Measurements from ENCODE around the gene TBPL2.
"Not testable (repeated sequence)": the region's sequence is repeated elsewhere in the genome, so short reads cannot be mapped to it uniquely, and the experiment has no call there.

The TBPL2 gene

GRCh38 chr14:55440385-55440784 lies at the start of gene TBPL2:
Gene TBPL2, minus strand, starts transcription at chr14:55440616. Its CDS starts 167 bp downstream, at chr14:55440449.
- no peak within 1 kb of the TSS for H3K4me3 ChIP-seq (replicated peaks; ENCODE audit: low read depth, low read length)
- no peak for TF ChIP-seq CTCF (IDR thresholded peaks at IDR 0.05; ENCODE audit: low read depth, low read length, missing control alignments)
- no peak for DNase-seq (ENCODE audit: extremely low read depth, low read depth)

GRCh38 chr14:55488204-55488603 lies 47.8 kb upstream of the TBPL2 start:
- no peak for DNase-seq (ENCODE audit: extremely low read depth, low read depth)
- no peak overlapping the region for H3K4me3 ChIP-seq (replicated peaks; ENCODE audit: low read depth, low read length)
- TF ChIP-seq CTCF (IDR thresholded peaks at IDR 0.05; ENCODE audit: low read depth, low read length, missing control alignments): no peak

GRCh38 chr14:55482936-55483605 lies 42.7 kb upstream of the TBPL2 start:
- TF ChIP-seq CTCF (IDR thresholded peaks at IDR 0.05; ENCODE audit: low read depth, low read length, missing control alignments): no peak
- no peak overlapping the region for H3K4me3 ChIP-seq (replicated peaks; ENCODE audit: low read depth, low read length)
- DNase-seq (ENCODE audit: extremely low read depth, low read depth): no peak

- no peak for TF ChIP-seq CTCF (IDR thresholded peaks at IDR 0.05; ENCODE audit: low read depth, low read length, missing control alignments)
- H3K4me3 ChIP-seq (replicated peaks; ENCODE audit: low read depth, low read length): no peak overlapping the region
- DNase-seq (ENCODE audit: extremely low read depth, low read depth): no peak
Measured at GRCh38 chr14:55481769-55482168, 41.4 kb upstream of the TBPL2 start.

GRCh38 chr14:55477680-55478079 lies 37.3 kb upstream of the TBPL2 start:
- no peak for TF ChIP-seq CTCF (IDR thresholded peaks at IDR 0.05; ENCODE audit: low read depth, low read length, missing control alignments)
- no peak for DNase-seq (ENCODE audit: extremely low read depth, low read depth)

GRCh38 chr14:55476448-55476847 lies 36.0 kb upstream of the TBPL2 start:
- H3K4me3 ChIP-seq (replicated peaks; ENCODE audit: low read depth, low read length): not testable (repeated sequence)

More at GRCh38 chr14:55477680-55478079, 37.3 kb upstream of the TBPL2 start:
- H3K4me3 ChIP-seq (replicated peaks; ENCODE audit: low read depth, low read length): no peak overlapping the region

GRCh38 chr14:55473786-55474185 lies 33.4 kb upstream of the TBPL2 start:
- no peak overlapping the region for H3K4me3 ChIP-seq (replicated peaks; ENCODE audit: low read depth, low read length)
- no peak for TF ChIP-seq CTCF (IDR thresholded peaks at IDR 0.05; ENCODE audit: low read depth, low read length, missing control alignments)
- DNase-seq (ENCODE audit: extremely low read depth, low read depth): no peak

More at GRCh38 chr14:55476448-55476847, 36.0 kb upstream of the TBPL2 start:
- not testable (repeated sequence) for DNase-seq (ENCODE audit: extremely low read depth, low read depth)
